HG02798 (cell line): ENCODE data around the gene COG7.
"Not testable (repeated sequence)": the region's sequence is repeated elsewhere in the genome, so short reads cannot be mapped to it uniquely, and the experiment has no call there.

Source experiments
- ATAC-seq: cut with Tn5 transposase; IDR thresholded peaks from one replicate; pipeline ENCODE4 v1.9.1; 2021; ENCODE audit warnings: mild to moderate bottlenecking; ENCODE audit not compliant: unreplicated experiment, poor library complexity

Gene COG7

DNA sequence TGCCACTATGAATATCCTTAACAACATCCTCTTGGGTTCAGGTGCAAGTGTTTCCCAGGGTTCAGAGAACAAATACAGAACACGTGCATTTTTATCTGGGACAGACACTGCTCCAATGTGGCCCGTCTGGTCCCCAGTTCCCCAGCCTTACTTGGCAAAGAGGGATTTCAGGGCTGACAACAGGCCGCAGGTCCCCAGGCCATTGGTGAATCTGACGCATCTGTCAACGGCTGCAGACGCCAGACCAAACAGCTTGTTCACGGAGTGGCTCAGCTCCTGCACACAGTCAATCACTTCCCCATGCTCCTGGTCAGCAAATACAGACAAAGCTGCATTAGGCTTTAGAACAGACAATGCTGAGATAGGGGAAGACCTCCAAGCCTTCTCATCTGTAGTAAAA, 36.2 kb downstream of the COG7 start:
- no peak for ATAC-seq

DNA sequence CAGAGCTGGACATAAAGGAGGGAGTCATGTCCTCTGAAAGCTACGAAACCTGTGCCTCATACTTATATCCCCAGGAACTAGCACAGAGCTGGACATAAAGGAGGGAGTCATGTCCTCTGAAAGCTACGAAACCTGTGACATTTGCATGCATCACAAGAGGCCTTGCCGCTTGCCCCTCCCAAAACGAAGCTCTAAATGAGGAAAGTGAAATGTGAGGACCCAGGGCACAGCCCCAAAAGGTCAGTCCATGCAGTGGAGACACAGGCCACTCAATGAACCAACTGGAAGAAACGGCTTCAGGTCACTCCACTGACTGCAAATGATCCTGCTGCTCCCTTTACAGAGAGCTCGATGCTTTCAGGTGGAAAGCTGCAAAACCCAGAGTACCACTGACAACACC, 38.3 kb downstream of the COG7 start:
- no peak for ATAC-seq

DNA sequence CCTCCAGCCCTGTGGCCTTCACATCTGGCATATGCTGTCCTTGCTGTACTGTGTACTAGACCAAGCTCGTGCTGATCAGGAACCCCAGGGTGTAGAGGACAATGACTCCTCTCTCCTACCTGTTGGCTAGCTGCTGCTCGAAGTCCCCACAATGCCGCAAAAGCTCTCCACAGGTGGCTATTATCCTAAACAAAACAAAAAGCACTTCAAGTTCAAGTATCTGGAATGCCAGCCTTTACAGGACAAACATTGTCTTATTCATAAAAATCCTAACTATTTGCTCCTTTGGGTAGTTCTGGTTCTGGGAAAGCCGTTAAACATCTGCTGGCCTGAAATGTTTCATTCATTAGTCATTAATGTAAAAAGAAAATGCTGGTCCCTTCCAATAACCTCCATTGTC, 42.8 kb downstream of the COG7 start:
- no peak for ATAC-seq

DNA sequence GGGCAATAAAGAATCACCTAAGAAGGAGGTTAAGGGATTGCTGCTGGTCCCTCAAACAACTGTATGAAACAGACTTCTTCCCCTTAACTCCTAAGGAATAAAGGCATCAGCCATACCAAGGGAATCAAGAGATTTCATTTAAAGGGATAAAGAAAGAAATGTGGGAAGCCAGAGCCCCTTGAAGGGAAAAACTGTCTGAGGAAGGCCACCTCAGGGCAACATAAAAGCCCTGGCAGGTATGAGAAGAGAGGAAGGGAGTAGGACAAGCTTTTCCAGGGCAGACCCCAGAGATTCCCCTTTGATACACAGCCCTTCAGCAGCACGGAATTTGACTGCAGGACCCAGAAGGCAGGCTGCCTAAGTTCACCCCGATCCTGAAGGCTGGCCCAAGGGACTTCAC, 43.5 kb downstream of the COG7 start:
- ATAC-seq = no peak

DNA sequence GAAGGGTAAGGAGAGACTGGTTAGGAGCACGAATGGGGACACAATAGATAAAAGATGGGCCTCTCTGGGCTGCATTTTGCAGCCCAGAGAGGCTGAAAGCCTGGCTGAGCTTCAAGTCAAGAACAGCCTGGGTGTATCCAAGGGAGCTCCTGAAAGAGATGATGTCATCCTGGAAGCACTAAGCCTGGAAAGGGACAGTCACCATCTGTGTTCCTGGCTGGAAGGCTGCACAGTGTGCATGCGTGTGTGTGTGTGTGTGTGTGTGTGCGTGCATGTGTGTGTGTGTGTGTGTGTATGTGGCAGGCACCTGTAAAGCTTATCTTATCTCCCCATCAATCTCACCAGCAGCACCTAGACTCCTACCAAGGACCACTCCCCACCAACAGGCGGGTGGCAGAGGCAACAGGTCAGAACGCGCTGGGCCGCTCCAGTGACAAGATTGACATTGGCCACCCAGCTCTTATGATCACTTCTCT, 44.1 kb downstream of the COG7 start:
- ATAC-seq = no peak

DNA sequence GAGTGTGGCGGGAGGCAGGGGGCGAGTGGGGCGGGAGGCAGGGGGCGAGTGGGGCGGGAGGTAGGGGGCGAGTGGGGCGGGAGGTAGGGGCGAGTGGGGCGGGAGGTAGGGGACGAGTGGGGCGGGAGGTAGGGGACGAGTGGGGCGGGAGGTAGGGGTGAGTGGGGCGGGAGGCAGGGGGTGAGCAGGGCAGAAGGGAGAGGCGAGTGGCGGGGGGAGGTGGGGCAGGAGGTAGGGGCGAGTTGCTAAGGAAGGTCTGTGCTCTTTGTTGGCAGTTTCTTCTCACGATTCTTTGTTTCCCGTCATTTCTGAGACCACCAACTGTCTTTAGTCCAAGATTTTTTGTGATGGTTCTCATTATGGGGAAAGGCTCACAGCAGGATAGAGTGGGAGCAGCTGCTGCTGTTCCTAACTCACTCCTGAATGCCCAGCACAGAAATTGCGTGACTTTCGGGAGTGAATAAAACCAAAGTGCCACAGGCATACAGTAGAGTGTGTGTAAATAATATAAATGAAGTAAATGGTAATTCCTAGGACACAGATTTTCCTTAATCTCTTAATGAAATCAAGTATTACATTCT, 44.7 kb downstream of the COG7 start:
- ATAC-seq = no peak

DNA sequence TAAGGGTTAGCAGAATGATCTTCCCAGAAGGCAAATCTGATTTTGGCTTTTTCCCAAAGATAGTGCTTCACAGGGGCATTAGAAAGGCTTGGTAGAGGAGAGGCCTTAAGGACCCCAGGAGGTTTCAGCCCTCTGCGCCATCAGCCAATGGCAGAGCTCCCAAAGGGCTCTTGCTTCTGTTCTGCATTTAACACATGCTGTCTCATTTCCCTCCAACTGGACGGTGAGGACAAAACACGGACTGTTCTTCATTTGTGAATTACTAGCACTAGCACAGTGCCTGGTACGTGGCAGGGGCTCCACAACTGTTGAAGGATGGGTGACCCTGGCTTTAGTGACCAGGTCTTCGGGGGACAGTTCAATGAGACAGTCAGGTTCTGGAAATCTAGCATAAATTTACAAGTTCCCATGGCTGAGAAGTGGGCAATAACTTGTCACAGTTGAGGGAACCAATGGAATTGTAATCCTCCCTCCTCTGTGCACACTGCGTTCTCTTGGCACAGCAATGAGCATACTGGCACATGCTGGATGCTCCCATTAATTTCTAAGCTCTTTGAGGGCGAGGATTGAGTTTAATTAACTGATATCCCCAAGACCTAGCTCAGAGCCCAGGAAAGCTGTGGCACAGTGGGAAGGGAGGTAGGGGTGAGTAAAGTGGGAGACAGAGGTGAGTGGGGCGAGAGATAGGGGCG, 45.4 kb downstream of the COG7 start:
- no peak for ATAC-seq

DNA sequence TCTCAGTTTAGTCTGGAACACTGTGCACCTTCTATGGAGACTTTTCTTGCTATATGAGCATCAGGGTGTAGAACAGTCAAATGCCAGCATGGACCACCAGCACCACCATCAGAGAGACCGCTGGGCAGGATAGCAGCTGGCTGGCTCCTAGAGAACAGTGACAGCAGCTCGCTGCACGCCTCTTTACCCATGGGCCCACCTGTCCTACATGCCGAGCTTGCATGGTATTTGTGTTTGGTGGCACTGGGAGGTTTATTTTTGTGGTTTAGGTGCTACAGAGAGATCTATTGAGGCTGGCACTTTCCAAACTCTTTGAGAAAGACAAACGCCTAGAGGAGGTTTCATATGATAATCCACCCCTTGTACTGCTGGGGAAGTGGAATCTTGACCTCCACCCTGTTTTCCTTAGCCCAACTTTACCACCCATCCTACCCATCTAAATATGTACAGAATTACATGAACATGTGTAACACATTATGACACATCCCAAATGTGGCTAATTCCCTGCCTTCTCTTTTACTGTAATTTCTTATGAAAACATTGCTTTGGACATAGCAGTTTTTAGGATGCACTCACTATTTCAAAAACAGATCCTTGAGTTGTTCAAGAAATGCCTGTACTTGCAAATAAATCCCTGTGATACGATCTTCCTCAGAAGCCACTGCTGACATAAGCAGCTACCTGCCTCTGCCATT, 46.3 kb downstream of the COG7 start:
- ATAC-seq = no peak

DNA sequence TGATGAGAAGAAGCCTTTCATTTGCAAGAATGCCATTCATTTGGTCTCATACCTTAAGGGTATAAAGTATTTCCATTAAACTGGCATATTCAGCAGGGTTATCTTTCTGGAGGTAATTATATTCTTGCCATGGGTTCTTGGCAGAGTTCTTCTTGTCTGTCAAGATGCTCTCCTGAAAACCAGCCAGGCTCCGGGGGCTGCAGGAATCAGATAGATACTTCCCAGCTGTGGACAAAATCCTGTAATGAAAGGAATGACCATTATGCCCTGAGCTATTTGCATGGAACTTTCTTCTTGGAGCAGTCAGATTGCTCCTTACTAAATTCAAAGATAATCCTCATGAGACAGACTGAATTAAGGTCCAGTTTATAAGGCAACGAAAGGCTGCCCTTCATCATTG, 47.0 kb downstream of the COG7 start:
- ATAC-seq = no peak

DNA sequence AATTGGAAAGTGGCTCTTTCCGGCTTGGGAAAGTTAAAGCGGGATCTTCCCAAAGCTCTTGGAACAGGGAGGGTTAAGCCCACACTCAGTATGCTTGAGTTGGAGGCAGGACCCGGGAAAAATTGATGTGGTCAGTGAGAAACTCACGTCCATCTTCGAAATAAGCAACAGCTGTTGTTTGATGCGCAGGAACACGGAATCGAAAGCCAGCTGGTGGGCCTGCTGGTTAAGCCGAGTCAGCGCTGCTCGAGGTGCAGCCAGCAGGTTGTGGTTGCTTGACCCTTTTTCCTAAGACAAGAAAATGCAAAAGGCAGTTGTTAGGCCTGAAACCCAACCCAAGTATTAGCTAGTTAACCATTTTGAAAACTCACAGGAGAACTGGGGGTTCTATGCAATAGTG, 49.4 kb downstream of the COG7 start:
- ATAC-seq = no peak

DNA sequence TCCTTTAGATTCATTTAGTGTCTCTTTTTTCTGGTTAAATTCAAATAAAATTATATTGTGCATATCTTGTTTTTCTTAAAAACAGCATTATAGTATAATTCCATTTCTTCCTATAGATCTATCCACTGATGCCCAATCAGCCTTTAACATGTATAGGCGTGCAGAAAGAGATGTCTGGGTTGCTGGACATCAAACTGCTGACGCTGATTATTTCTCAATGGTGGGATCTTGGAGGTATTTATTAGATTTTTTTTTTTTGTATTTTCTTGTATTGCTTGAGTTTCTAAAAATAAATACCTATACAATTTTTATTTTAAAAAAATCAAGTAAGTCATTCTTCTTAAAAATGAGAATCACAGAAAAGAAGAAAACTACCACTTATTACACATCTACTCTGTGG, 50.9 kb downstream of the COG7 start:
- no peak for ATAC-seq

DNA sequence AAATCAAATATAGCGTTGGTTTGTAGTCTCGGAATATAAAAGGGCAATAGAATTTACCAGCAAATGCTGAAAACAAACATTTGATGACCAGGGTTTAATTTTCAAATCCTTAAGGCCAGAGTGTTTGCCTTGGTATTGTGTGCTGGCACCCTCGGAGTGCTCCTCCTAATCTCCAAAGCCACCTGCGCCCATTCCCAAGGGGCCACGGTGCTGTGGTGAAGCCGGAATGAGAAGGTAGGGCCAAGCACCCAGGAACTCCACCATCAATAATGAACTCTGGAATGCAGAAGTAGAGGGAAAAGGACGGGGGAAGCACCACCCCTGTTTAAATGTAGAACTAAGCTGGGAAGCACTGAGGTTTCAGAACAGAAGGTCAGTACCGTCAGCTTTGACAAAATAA, 51.9 kb downstream of the COG7 start:
- ATAC-seq = no peak

DNA sequence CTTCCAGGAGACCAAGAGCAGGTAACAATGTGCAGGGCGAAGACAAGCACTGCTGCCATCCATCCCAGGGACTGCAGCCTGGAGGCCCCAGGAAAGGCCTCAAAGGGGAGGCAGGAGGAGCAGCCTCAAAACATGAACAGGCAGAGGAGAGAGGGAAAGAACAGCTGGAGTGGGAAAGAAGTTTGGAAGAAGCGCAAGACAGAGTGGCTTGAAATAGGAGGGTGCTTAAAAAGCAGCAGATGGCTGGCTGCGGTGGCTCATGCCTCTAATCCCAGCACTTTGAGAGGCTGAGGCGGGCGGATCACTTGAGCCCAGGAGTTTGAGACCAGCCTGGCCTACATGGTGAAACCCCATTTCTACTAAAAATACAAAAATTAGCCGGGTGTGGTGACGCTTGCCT, 52.5 kb downstream of the COG7 start:
- not testable (repeated sequence) for ATAC-seq

DNA sequence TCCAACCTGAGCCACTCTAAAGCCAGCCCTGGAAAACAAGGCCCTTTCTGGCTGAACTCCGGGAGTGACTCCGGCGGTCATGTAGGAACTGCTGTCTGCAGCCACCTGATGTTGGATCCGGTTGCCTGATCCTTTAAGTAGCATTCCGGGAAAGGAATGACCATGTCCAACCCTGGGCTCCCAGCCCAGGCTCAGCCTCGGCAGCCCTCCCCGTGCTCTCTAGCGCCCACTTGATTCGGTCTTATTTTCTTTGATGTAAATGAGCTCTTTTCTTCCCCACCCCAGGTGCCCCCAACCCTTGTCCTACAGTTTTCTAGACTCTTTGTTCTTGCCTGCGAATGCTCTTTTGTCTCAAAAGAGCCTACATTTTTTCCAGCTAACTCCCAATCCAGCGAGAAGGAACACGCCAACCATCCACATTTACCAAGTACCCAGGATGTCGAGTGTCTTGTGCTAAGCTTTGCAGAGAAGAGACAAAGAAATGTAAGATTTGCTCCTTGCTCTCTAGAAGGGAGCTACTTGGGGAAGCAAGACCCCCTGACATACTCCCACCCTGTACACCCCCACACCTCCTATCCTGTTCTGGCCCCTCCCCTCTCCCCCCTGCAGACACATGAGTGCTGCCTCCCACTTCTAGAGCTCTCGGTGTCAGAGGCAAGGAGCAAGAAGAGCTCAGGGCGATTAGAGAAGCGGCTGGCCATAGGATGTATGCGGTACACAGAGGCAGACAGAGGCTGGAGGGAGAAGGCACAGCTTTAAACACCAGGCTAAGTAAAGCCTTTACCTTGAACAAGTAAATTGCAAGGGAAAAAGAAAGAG, 53.8 kb downstream of the COG7 start:
- no peak for ATAC-seq

DNA sequence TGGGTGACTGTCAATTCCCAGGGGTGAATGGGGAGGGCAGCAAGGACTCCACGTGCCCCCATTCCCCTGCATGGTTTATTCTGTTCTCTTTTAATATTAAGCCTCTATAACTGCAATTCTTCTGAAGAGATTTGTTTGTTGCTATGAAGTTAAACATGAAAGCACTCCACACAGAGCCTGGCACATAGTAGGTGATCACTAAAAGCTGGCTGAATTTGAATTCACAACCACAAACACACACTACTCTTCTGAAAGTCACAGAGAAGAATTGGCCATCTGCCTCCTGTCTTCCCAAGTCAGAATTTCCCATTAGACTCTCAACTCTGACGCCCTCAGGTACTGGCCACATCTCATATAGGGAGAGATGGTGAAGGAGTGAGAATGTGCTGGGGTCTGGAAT, 55.5 kb downstream of the COG7 start:
- no peak for ATAC-seq

DNA sequence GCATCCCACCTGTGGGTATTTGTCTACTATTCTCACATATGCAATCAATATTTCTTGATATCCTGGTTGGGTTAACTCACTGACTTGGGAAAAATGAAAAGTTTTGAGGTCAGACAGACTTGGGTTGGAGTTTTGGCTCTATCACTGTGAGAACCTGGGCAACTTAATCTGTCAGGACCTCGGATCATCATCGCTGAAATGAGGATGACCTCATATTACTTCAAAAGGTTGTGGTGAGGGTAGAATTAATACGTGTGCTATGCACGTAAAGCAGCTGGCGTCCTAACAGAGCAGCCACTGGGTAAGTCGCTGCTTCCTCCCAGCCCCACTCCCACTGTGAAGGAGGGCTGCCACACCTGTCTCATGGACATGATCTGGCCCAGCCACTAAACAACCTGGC, 57.3 kb downstream of the COG7 start:
- no peak for ATAC-seq

DNA sequence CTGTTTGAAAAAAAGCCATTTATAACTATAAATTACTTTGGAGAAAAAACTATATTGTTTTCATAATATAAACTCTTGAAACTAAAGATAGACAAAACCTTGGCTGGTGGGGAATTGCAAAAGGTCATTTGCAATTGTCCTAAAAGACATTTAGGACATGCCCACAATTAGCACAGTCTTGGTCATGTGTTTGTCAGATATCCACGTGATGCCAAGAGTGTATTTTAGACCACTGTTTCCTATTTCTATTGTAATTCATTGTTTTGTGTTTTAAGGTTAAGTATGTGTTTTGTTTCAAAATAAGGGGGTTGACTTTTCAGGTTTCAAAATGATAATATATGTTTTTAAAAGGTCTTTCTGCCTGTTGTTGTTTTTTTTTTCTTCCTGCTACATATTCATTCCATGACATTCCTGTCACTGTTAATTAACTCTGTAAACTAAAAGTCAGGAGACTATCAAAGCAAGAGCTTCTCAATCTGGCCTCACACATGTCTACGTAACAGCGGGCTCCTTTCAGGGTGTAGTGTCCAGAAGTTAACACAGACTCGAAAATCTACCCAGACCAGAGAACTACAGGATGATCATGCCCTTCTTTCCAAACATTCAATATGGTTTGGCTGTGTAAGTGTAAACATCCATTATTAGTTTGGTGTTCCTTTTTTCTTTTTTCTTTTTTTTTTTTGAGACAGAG, 58.7 kb downstream of the COG7 start:
- ATAC-seq = no peak

DNA sequence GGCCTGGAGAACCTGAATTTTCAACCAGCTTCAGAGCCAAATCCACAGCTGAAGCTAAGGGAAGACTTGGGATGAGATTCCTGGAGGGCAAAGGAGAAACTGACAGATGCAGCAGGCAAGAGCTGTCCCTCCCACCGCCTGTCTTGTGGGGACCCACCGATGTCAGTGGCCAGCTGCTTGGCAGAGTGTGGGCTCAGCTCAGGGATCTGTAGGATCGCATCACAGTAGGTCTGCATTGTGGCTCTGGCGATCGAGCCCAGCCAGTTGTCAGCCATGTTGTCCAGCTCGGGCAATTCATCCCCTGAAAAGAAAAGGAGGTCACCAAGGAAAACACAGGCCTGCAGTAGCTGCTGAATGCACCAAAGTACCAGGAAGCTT, 60.8 kb downstream of the COG7 start:
- no peak for ATAC-seq

DNA sequence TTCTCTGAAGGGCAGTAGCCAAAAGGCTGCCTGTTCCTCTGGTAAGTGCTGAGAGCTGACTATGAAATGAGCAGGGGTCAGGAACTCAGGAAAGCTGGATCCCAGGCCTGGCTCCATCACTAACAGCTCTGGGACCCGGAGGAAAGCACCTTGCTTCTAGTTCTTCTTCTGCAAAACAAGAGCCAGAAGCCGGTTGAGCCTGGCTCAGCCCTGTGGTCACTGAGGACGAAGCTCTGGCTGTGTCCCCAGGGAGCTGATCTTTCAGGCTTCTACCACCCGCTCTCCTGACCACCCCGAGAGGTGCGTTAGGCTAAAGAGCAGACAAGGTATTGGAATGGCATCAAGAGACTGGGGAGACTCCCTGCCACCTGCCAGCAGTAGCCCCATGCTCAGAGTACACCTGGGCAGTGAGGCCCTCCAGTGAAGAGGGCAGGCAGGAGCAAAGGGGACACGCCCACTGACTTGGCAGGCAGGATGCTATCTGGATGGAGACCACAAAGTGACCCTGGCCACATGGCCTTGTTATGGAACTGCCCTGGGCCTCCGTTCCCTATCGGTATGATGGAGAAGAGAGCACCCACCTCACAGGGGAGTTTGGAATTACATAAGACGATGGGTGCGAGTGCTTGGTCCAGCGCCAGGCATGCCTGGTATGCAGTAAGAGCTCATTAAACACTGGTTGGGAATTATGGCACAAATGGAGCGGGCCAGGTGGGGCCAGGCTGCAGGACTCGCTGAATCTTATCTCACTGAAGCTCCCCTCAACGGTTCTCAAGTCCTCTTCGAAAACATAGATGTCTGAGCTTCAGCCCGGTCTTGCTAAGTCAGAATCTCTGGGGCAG, 61.4 kb downstream of the COG7 start:
- ATAC-seq = no peak

DNA sequence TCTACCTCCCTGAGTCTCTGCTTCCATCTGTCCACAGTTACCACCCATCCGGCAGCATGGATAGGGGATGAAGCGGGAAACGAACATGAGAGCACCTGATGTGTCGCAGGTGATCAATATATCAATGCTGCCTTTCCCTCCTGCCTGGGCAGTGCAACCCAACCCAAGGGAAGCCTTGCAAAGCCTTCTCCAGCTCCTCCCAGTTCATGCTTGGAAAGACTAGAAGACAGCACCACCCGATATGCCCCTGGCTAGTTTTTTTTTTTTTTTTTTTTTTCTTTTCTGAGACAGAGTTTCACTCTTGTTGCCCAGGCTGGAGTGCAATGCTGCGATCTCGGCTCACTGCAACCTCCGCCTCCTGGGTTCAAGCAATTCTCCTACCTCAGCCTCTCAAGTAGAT, 63.1 kb downstream of the COG7 start:
- not testable (repeated sequence) for ATAC-seq
